Fibroblast of pulmonary artery (primary cell): Measurements from ENCODE around the gene MLST8.
A peak's percentile ranks its signal among the peaks of the same experiment; 100 is the strongest.
"Not testable (repeated sequence)": the region's sequence is repeated elsewhere in the genome, so short reads cannot be mapped to it uniquely, and the experiment has no call there.

Experiments used
- DNase-seq: peaks from one replicate; pipeline ENCODE4 v3.0.0-alpha.2; 2010; ENCODE audit warnings: low read depth
- H3K4me3 ChIP-seq: replicated peaks from 2 replicates; pipeline ENCODE4 v1.5.1; 2011; ENCODE audit warnings: low read depth, mild to moderate bottlenecking, control low read depth, low read length, moderate library complexity
- TF ChIP-seq, protein P1 (sequence below): IDR thresholded peaks from 2 replicates; pipeline ENCODE4 v1.5.1; 2011; ENCODE audit warnings: mild to moderate bottlenecking, control low read depth, low read length, inconsistent platforms; ENCODE audit errors: missing control alignments

MLST8 gene

DNA sequence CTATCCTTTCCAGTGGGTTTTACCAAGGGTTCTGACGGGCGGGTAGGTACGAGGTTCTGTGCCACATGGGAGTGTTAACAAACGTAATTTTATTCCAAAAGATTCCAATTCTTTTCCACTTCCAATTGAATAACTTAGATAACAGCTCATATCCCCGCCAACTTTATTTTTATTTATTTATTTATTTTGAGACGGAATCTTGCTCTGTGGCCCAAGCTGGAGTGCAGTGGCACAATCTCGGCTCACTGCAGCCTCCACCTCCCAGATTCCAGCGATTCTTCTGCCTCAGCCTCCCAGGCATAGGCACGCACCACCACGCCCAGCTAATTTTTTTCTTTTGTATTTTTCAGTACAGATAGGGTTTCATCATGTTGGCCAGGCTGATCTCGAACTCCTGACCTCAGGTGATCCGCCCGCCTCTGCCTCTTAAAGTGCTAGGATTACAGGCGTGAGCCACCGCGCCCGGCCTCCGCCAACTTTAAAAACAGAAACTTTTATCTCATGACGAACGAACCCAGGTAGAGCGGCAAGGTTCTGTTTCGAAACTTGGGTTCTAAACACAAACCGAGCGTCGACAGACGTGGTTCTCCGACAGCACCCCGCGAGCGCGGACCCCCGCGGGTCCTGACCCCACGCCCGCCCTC, 45.5 kb downstream of the MLST8 start:
- TF ChIP-seq, protein P1, sequence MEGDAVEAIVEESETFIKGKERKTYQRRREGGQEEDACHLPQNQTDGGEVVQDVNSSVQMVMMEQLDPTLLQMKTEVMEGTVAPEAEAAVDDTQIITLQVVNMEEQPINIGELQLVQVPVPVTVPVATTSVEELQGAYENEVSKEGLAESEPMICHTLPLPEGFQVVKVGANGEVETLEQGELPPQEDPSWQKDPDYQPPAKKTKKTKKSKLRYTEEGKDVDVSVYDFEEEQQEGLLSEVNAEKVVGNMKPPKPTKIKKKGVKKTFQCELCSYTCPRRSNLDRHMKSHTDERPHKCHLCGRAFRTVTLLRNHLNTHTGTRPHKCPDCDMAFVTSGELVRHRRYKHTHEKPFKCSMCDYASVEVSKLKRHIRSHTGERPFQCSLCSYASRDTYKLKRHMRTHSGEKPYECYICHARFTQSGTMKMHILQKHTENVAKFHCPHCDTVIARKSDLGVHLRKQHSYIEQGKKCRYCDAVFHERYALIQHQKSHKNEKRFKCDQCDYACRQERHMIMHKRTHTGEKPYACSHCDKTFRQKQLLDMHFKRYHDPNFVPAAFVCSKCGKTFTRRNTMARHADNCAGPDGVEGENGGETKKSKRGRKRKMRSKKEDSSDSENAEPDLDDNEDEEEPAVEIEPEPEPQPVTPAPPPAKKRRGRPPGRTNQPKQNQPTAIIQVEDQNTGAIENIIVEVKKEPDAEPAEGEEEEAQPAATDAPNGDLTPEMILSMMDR = no peak
- peak; percentile 25 for DNase-seq
- H3K4me3 ChIP-seq = peak overlapping the region; percentile 68

DNA sequence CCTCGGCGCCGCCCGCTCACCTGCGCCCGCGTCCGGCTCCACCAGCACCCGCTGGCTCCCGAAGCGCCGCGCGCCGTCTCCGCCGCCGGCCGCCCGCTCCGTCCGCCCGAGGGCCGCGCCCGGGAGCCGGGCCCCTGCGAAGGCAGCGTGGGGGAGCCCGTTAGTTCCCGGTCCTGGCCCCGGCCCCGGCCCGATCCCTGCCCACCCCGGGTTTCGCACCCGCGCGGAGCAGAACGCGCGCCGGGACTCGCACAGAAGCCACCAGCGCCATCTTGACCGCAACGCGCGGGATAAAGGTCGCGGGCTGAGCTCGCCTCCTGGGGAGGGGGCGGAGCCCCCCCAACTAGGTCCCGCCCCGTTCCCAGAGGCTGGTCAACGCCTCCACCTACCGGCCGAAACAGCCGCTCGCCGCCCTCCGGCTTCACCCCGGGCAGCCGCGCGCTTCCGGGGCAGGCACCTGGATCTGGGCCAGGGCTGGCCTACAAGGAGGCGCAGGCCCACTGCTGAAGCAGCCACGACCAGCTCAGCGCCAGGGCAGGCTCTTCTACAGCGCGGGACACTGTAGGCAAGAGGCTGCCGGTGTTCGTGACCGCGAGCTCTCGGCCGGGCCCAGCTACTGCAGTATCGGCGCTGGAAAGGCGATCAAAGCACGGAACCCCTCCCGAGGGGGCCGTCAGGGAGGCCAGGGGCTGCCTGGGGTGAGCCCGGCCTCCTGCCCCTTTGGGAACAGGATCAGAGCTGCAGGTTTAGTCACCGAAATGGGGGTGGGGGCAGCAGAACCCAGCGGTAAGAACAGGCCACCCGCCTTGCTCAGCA, 46.2 kb downstream of the MLST8 start, which contains the start of gene ECI1:
ECI1 (minus strand) TSS at position 292 of the 816 bp plus-strand sequence; CDS start at position 271, 21 bp downstream.
- peak; percentile 96 for DNase-seq
- TF ChIP-seq, protein P1 = peak; percentile 51
- H3K4me3 ChIP-seq = peak within 1 kb of the TSS; percentile 68

DNA sequence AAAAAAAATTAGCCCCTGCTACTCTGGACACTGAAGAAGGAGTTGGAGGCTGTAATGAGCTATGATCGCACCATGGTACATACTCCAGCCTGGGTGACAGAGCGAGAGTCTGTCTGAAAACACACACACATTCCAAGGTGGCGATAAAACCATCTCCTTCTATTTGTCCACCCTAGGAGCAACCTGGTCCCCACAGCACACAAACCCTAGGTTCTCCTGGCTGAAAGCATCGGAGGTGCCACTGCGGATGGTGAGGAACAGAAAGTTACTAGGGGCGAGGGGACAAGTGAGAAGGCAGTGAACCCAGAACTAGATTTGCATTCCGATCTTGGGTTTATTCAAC, 47.5 kb downstream of the MLST8 start:
- TF ChIP-seq, protein P1 = no peak
- H3K4me3 ChIP-seq = no peak overlapping the region

DNA sequence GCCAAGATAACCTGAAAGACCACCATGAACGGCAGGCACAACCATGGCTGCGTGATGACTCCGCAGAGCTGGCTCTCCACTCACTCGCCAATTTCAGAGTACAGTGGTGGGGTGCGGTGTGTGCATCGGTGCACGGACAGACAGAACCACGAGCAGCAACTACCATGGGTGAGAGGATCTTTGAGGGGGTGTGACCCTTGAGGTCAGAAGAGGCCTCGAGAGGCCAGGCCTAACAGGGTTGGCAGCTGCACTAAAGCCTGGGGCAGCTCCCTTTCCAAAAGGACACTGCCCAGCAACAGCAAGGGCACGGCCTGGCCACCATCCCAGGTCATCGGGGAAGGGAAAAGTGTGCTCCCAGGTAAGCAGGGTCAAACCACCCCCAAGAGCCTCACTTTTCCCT, 48.0 kb downstream of the MLST8 start:
- H3K4me3 ChIP-seq = no peak overlapping the region
- DNase-seq = no peak
- TF ChIP-seq, protein P1 = no peak

More for the DNA sequence above, 47.5 kb downstream of the MLST8 start:
- no peak for DNase-seq

DNA sequence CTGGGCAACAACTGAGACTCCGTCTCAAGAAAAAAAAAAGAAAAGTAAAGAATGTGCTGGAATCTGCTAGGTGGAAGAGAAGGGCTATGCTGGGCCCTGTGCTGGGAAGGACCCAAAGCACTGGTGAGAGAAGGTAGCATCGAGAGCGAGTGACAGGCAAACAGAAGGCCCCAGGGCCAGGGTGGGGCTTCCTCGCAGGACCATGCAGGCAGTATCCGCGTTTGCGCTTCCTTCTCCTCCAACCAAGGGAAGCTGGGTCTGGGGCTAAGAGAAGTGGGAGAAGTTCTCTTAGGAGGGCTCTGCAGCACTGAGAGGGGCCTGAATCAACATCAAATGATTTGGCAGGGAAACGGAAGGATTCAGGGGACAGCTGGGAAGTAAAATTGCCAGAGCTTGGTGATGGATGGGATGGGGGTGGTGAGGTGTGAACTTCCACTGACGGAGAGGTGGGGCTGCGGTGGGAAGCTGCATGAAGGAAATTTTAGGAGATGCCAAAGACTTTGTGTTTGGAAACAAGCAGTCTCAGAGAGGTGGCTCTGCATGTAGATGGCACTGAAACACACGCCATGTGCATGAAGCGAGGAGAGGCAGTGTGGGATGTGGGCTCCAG, 51.4 kb downstream of the MLST8 start:
- no peak for DNase-seq
- TF ChIP-seq, protein P1 = no peak
- H3K4me3 ChIP-seq = no peak overlapping the region

DNA sequence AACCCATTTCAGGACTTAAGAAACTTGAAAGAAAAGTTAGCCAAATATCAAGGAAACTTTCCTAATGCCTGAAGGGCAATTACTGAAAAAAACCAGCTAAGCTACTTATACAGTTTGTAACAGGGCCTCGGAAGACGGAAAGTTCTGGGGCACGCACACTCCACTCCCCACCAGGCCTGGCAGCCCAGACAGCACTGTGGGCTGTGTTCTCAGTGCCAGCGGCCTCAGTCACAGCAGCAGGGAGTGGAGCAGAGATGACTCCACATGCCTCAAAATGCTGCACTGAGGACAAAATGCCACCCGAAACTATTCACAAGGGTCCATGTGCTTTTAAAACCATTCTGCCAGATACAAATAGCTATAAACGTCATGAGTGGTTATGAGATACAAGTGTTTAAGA, 52.5 kb downstream of the MLST8 start:
- no peak for DNase-seq
- TF ChIP-seq, protein P1 = no peak
- no peak overlapping the region for H3K4me3 ChIP-seq

DNA sequence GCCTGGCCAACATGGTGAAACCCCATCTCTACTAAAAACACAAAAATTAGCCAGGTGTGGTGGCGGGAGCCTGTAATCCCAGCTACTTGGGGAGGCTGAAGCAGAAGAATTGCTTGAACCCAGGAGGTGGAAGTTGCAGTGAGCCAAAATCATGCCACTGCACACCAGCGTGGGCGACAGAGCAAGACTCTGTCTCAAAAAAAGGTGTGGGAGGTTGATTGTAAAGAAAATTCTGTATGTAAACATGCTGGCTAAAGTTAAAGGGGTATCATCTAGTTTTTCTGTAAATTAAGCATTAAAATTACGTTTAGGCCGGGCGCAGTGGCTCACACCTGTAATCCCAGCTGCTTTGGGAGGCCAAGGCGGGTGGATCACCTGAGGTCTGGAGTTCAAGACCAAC, 53.3 kb downstream of the MLST8 start:
- DNase-seq, H3K4me3 ChIP-seq: not testable (repeated sequence)
